Cardiac muscle cell (in vitro differentiated cells and primary cell): Measurements from ENCODE around the gene PPP6C. TPM values are rescaled to one million over a fixed set of nuclear protein-coding genes. Genes with fewer than 3 reads are reported as not detected.
"Not testable (repeated sequence)": the region's sequence is repeated elsewhere in the genome, so short reads cannot be mapped to it uniquely, and the experiment has no call there.

Source experiments
- DNase-seq, 2 donors: peaks; one replicate each; pipeline versions ENCODE4 v3.0.0 to v3.0.0-alpha.2; 2010 to 2017; ENCODE audit warnings: low read depth in 1 of 2, low spot score in 1 of 2
- H3K27ac ChIP-seq: fragments of 200-600 bp; sonication (generic); 2 replicates; pipeline ENCODE4 v1.5.1; 2016
- H3K27me3 ChIP-seq: fragments of 200-600 bp; sonication (generic); 2 replicates; pipeline ENCODE4 v1.6.0; 2016; ENCODE audit warnings: control low read depth
- H3K36me3 ChIP-seq: fragments of 200-600 bp; sonication (generic); 2 replicates; pipeline ENCODE4 v1.5.1; 2016; ENCODE audit warnings: control low read depth
- H3K4me1 ChIP-seq: fragments of 200-600 bp; sonication (generic); 2 replicates; pipeline ENCODE4 v1.8.1; 2017; ENCODE audit warnings: low read depth, mild to moderate bottlenecking, mixed run types
- H3K4me3 ChIP-seq: fragments of 200-600 bp; sonication (generic); 2 replicates; pipeline ENCODE4 v1.5.1; 2016; ENCODE audit warnings: mild to moderate bottlenecking
- H3K9me3 ChIP-seq: fragments of 200-600 bp; sonication (generic); 2 replicates; pipeline ENCODE4 v1.5.1; 2017; ENCODE audit warnings: low read depth, mild to moderate bottlenecking, control low read depth
- polyA plus RNA-seq: library from polyadenylated mRNA; unstranded; fragments of >200 nt; fragmentation: Nextera tagmentation; extraction: Ambion mirVana; gene quantifications from 2 replicates; pipeline ENCODE4 v1.2.1, GENCODE V29; 2016
- total RNA-seq: library from RNA; depleted of rRNA; stranded (reverse); fragments of >200 nt; gene quantifications from 2 replicates; pipeline ENCODE4 v1.2.3, GENCODE V29; 2016
- TF ChIP-seq, protein P1 (sequence below): IDR thresholded peaks from 2 replicates; pipeline ENCODE4 v1.5.1; 2012; ENCODE audit warnings: low read depth, mild to moderate bottlenecking, low read length

PPP6C gene
- total and polyA plus RNA-seq, 2 experiments from 2014 or later, result 16.3 to 16.5 TPM

DNA sequence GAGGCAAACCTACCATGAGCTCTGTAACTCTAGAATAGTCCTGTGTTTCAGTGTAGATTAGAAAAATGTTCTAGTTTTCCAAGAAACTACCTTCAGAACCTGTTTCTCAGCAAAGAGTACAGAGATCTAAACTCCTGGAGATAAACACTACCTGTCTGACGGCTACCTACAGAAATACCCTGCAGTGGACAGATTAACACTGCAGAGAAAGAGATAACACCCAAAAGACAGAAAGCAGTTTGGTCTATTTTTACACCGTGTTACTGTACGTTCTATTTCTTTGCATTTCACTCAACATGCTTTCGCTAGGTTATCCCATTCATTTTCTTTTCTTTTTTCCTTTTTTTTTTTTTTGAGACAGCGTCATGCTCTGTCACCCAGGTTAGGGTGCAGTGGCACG, 57.8 kb downstream of the PPP6C start:
- Histone ChIP-seq H3K4me3 (no peak overlapping the region), H3K4me1 (peaks cover 11% of the 10 kb centered on the region), H3K27me3 (no peaks in the 10 kb centered on the region), H3K36me3 (no peaks in the 10 kb centered on the region), H3K9me3 (no peaks in the 10 kb centered on the region), H3K27ac (peak overlapping the region; percentile 74)
- TF ChIP-seq, protein P1, sequence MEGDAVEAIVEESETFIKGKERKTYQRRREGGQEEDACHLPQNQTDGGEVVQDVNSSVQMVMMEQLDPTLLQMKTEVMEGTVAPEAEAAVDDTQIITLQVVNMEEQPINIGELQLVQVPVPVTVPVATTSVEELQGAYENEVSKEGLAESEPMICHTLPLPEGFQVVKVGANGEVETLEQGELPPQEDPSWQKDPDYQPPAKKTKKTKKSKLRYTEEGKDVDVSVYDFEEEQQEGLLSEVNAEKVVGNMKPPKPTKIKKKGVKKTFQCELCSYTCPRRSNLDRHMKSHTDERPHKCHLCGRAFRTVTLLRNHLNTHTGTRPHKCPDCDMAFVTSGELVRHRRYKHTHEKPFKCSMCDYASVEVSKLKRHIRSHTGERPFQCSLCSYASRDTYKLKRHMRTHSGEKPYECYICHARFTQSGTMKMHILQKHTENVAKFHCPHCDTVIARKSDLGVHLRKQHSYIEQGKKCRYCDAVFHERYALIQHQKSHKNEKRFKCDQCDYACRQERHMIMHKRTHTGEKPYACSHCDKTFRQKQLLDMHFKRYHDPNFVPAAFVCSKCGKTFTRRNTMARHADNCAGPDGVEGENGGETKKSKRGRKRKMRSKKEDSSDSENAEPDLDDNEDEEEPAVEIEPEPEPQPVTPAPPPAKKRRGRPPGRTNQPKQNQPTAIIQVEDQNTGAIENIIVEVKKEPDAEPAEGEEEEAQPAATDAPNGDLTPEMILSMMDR, result no peak
- no peak for DNase-seq

GRCh38 chr9:125126019-125126746, 63.4 kb downstream of the PPP6C start:
- H3K27me3 ChIP-seq, result no peaks in the 10 kb centered on the region
- H3K36me3 ChIP-seq, result no peaks in the 10 kb centered on the region
- H3K4me1 ChIP-seq, result no peaks in the 10 kb centered on the region
- no peak overlapping the region for H3K4me3 ChIP-seq
- peak; percentile 21 to 99 for DNase-seq
- H3K9me3 ChIP-seq, result no peaks in the 10 kb centered on the region
- TF ChIP-seq, protein P1, result no peak
- H3K27ac ChIP-seq, result peak overlapping the region; percentile 75

DNA sequence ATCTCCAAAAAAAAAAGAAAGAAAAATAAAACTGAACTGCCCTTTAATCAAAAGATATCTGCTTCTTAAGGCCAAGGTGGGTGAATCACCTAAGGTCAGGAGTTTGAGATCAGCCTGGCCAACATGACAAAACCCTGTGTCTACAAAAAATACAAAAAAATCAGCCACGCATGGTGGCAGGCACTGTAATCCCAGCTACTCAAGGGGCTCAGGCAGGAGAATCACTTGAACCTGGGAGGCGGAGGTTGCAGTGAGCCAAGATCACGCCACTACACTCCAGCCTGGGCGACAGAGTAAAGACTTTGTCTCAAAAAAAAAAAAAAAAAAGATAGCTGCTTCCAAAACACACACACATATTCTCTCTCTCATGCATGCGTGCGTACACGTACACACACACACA, 64.1 kb downstream of the PPP6C start:
- Histone ChIP-seq H3K27ac (no peak overlapping the region), H3K36me3 (no peaks in the 10 kb centered on the region), H3K4me3 (no peak overlapping the region), H3K9me3 (no peaks in the 10 kb centered on the region), H3K27me3 (no peaks in the 10 kb centered on the region), H3K4me1 (no peaks in the 10 kb centered on the region)
- TF ChIP-seq, protein P1, result no peak
- DNase-seq, result no peak

DNA sequence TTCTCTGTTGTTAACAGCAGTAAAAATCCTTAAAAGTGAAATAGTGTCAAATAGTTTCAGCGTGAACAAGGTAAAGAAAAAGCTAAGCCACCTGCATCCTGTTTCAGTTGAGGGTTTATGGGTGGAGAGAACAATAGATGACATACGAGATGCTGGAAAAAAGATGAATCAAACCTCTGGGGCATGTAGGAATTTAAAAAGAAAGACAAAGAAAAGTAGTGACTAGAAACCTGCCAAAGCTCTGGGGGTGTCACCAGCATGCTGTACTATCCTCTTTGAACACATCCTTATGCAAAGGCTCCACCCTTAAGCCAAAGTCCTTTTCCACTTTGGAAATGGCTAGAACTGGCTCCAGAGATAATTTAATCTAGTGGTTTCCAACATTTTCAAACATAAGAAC, 68.5 kb downstream of the PPP6C start:
- no peak for DNase-seq
- H3K4me1 ChIP-seq, result no peaks in the 10 kb centered on the region
- no peaks in the 10 kb centered on the region for H3K9me3 ChIP-seq
- no peak overlapping the region for H3K4me3 ChIP-seq
- no peaks in the 10 kb centered on the region for H3K36me3 ChIP-seq
- no peak overlapping the region for H3K27ac ChIP-seq
- TF ChIP-seq, protein P1, result no peak
- no peaks in the 10 kb centered on the region for H3K27me3 ChIP-seq

GRCh38 chr9:125119643-125120286, 69.8 kb downstream of the PPP6C start:
- Histone ChIP-seq H3K27ac (peak overlapping the region; percentile 34), H3K4me1 (no peaks in the 10 kb centered on the region), H3K36me3 (no peaks in the 10 kb centered on the region), H3K27me3 (no peaks in the 10 kb centered on the region), H3K9me3 (no peaks in the 10 kb centered on the region), H3K4me3 (no peak overlapping the region)
- no peak for DNase-seq
- TF ChIP-seq, protein P1, result no peak

DNA sequence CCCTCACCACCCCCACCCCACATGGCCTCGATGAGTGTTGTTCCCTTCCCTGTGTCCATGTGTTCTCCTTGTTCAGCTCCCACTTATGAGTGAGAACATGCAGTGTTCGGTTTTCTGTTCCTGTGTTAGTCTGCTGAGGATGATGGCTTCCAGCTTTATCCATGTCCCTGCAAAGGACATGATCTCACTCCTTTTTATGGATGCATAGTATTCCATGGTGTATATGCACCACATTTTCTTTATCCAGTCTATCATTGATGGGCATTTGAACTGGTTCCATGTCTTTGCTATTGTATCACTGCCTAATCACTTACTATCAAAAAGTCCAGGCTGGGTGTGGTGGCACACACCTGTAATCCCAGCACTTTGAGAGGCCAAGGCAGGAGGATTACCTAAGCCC, 70.9 kb downstream of the PPP6C start:
- not testable (repeated sequence) for H3K9me3 ChIP-seq, H3K27me3 ChIP-seq, H3K27ac ChIP-seq, DNase-seq, H3K4me3 ChIP-seq, H3K4me1 ChIP-seq, H3K36me3 ChIP-seq

- H3K4me3 ChIP-seq, H3K9me3 ChIP-seq, H3K4me1 ChIP-seq, H3K27ac ChIP-seq, H3K36me3 ChIP-seq, H3K27me3 ChIP-seq, DNase-seq: not testable (repeated sequence)
Measured at GRCh38 chr9:125114503-125114902, 75.1 kb downstream of the PPP6C start.
